Fibroblast of skin of scalp (primary cell): Measurements from ENCODE around the gene CATSPERZ.
"Not testable (repeated sequence)": the region's sequence is repeated elsewhere in the genome, so short reads cannot be mapped to it uniquely, and the experiment has no call there.

Experiments used
- DNase-seq: peaks from one replicate; pipeline ENCODE4 v3.0.0-alpha.2; 2013

The CATSPERZ gene

GRCh38 chr11:64304316-64305072 is 4.3 kb downstream of the CATSPERZ start:
- peak; percentile 88 for DNase-seq

- peak; percentile 97 for DNase-seq
Observed at GRCh38 chr11:64305075-64305690, 5.0 kb downstream of the CATSPERZ start, which contains the start of gene ESRRA. ESRRA (plus strand) TSS chr11:64305524; CDS start chr11:64307180, 1,656 bp downstream.

- DNase-seq = peak; percentile 53
Observed at GRCh38 chr11:64305691-64306562, 5.8 kb downstream of the CATSPERZ start.

- no peak for DNase-seq
Observed at GRCh38 chr11:64306563-64306875, 6.4 kb downstream of the CATSPERZ start.

GRCh38 chr11:64306876-64307622 is 6.9 kb downstream of the CATSPERZ start:
- DNase-seq = no peak

GRCh38 chr11:64307795-64308194 is 7.6 kb downstream of the CATSPERZ start:
- DNase-seq = not testable (repeated sequence)

- DNase-seq = no peak
Observed at GRCh38 chr11:64312947-64313346, 12.8 kb downstream of the CATSPERZ start.

GRCh38 chr11:64313491-64314145 is 13.5 kb downstream of the CATSPERZ start:
- no peak for DNase-seq

GRCh38 chr11:64314146-64314804 is 14.1 kb downstream of the CATSPERZ start:
- no peak for DNase-seq

GRCh38 chr11:64314805-64315561 is 14.8 kb downstream of the CATSPERZ start:
- no peak for DNase-seq

- not testable (repeated sequence) for DNase-seq
Observed at GRCh38 chr11:64315667-64316526, 15.7 kb downstream of the CATSPERZ start.

GRCh38 chr11:64316672-64317324 is 16.6 kb downstream of the CATSPERZ start:
- no peak for DNase-seq

GRCh38 chr11:64317325-64317960 is 17.3 kb downstream of the CATSPERZ start, which contains the start of gene TRMT112:
TRMT112 (minus strand) TSS chr11:64317559; CDS start chr11:64317526, 33 bp downstream.
- DNase-seq = peak; percentile 97

- DNase-seq = peak; percentile 97
Observed at GRCh38 chr11:64317961-64318765, 18.0 kb downstream of the CATSPERZ start, which contains the start of gene PRDX5. PRDX5 (plus strand) TSS chr11:64318121; CDS start chr11:64318216, 95 bp downstream.

GRCh38 chr11:64318766-64319761 is 18.9 kb downstream of the CATSPERZ start:
- no peak for DNase-seq

- DNase-seq = no peak
Observed at GRCh38 chr11:64320556-64320955, 20.4 kb downstream of the CATSPERZ start.
